Stimulated activated CD8-positive, alpha-beta memory T cell treated with anti-CD3 and anti-CD28 coated beads, Interleukin-4, amount 100 ng/mL, for 48 hours (primary cell): ENCODE data around the gene CABCOCO1.
"Not testable (repeated sequence)": the region's sequence is repeated elsewhere in the genome, so short reads cannot be mapped to it uniquely, and the experiment has no call there.

Experiments used
- DNase-seq: peaks from one replicate; pipeline ENCODE4 v3.0.0-alpha.2; 2020

CABCOCO1 gene

GRCh38 chr10:61643316-61643751 lies 19.4 kb upstream of the CABCOCO1 start:
- no peak for DNase-seq

- DNase-seq: no peak
Measured at GRCh38 chr10:61653699-61654098, 9.0 kb upstream of the CABCOCO1 start.

GRCh38 chr10:61655335-61655851 lies 7.3 kb upstream of the CABCOCO1 start:
- no peak for DNase-seq

GRCh38 chr10:61663466-61663865 lies 737 bp downstream of the CABCOCO1 start:
- no peak for DNase-seq

GRCh38 chr10:61664985-61665384 lies 2.3 kb downstream of the CABCOCO1 start:
- no peak for DNase-seq

- no peak for DNase-seq
Measured at GRCh38 chr10:61669161-61669725, 6.5 kb downstream of the CABCOCO1 start.

GRCh38 chr10:61669849-61670248 lies 7.1 kb downstream of the CABCOCO1 start:
- no peak for DNase-seq

GRCh38 chr10:61673360-61673759 lies 10.6 kb downstream of the CABCOCO1 start:
- DNase-seq: no peak

GRCh38 chr10:61682323-61682722 lies 19.6 kb downstream of the CABCOCO1 start:
- DNase-seq: no peak

- no peak for DNase-seq
Measured at GRCh38 chr10:61683319-61683718, 20.6 kb downstream of the CABCOCO1 start.

GRCh38 chr10:61684894-61685507 lies 22.3 kb downstream of the CABCOCO1 start:
- no peak for DNase-seq

- DNase-seq: no peak
Measured at GRCh38 chr10:61688551-61689308, 26.0 kb downstream of the CABCOCO1 start.

GRCh38 chr10:61691667-61692066 lies 28.9 kb downstream of the CABCOCO1 start:
- DNase-seq: not testable (repeated sequence)

GRCh38 chr10:61692447-61693010 lies 29.8 kb downstream of the CABCOCO1 start:
- DNase-seq: no peak

GRCh38 chr10:61698968-61699655 lies 36.4 kb downstream of the CABCOCO1 start:
- DNase-seq: no peak

GRCh38 chr10:61701055-61701705 lies 38.5 kb downstream of the CABCOCO1 start:
- DNase-seq: no peak

GRCh38 chr10:61701706-61702105 lies 39.0 kb downstream of the CABCOCO1 start:
- DNase-seq: no peak

- no peak for DNase-seq
Measured at GRCh38 chr10:61702584-61702983, 39.9 kb downstream of the CABCOCO1 start.

GRCh38 chr10:61705022-61705613 lies 42.4 kb downstream of the CABCOCO1 start:
- no peak for DNase-seq

- DNase-seq: no peak
Measured at GRCh38 chr10:61708846-61709245, 46.1 kb downstream of the CABCOCO1 start.

GRCh38 chr10:61712105-61712504 lies 49.4 kb downstream of the CABCOCO1 start:
- not testable (repeated sequence) for DNase-seq

- not testable (repeated sequence) for DNase-seq
Measured at GRCh38 chr10:61719475-61719874, 56.7 kb downstream of the CABCOCO1 start.
